HG03175 (cell line): ENCODE measurements around the gene RPS6KB2.
"Not testable (repeated sequence)": the region's sequence is repeated elsewhere in the genome, so short reads cannot be mapped to it uniquely, and the experiment has no call there.

Experiments
- ATAC-seq: cut with Tn5 transposase; IDR thresholded peaks from one replicate; pipeline ENCODE4 v1.9.1; 2021; ENCODE audit warnings: mild to moderate bottlenecking, moderate library complexity; ENCODE audit not compliant: unreplicated experiment

RPS6KB2 gene

GRCh38 chr11:67465189-67465510 is 36.9 kb downstream of the RPS6KB2 start:
- no peak for ATAC-seq

DNA sequence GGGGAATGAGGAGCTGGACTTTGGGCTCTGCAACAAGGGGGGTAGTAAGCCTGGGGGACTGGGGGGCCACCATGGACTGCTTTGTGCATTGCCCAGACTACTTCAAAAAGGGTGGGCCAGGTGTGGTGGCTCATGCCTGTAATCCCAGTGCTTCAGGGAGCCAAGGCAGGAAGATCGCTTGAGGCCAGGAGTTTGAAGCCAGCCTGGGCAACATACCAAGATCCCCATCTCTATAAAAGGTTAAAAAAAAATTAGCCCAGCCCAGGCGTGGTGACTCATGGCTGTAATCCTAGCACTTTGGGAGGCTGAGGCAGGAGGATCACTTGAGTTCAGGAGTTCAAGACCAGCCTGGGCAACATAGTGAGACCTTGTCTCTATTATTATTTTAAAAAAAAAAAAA is 37.2 kb downstream of the RPS6KB2 start:
- not testable (repeated sequence) for ATAC-seq

GRCh38 chr11:67466367-67466766 is 38.1 kb downstream of the RPS6KB2 start:
- ATAC-seq = no peak

- no peak for ATAC-seq
Observed at GRCh38 chr11:67466962-67467771, 38.9 kb downstream of the RPS6KB2 start.

- ATAC-seq = no peak
Observed at GRCh38 chr11:67468056-67468455, 39.8 kb downstream of the RPS6KB2 start.

- no peak for ATAC-seq
Observed at GRCh38 chr11:67468456-67468758, 40.1 kb downstream of the RPS6KB2 start.

DNA sequence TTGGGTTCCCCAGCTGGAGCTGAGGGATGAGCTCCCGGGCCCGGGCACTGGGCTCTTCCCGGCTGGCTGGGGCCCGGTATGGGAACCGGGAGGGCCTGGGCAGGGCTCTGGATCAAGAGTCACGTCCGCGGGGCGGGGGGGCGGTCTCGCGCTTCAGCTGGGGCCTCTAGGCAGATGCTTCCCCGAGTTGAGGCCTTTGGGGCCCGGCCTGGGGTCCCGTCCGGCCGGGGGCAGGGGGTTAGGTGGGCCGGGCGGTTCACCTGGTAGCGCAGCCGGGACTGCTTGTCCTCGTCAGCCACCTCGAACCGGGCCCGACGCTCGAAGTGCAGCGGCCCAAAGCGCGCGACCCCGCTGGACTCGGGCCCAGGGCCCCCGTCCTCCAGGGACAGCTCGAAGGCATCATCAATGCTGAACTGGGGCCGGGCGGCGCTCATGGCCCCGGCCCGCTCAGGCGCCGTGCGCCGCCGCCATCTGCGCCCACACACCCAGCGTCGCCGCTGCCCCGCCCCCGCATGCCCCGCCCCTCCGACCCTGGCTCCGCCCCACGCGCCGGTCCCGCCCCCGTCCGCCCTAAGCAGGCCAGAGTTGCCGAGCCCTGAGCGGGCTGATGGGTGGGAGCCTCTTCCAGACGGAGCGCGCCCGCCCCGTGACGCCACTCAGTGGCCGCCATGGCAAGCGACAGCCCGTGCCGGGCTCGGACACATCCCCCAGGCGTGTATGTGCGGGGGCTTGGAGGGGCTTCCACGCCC is 40.6 kb downstream of the RPS6KB2 start, which contains the start of gene TMEM134:
TMEM134 (minus strand) TSS at position 493 of the 749 bp plus-strand sequence; CDS start at position 434, 59 bp downstream.
- peak; percentile 72 for ATAC-seq

DNA sequence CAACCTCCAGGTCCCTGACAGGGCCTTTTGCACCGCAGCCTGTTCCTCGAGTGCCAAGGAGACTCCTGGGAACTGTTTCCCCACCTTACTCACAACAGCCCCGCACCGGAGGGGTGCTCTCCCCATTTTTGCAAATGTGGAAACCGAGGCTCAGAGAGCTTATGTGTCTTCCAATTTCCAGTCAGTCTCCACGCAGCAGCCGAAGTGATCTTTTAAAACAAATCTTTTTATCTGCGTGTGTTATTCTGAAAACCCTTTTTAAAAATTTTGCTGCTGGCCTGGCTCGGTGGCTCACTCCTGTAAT is 41.2 kb downstream of the RPS6KB2 start:
- ATAC-seq = no peak

GRCh38 chr11:67470337-67471002 is 42.2 kb downstream of the RPS6KB2 start:
- no peak for ATAC-seq

GRCh38 chr11:67472882-67473281 is 44.6 kb downstream of the RPS6KB2 start:
- ATAC-seq = no peak

- ATAC-seq = not testable (repeated sequence)
Observed at GRCh38 chr11:67476692-67477091, 48.4 kb downstream of the RPS6KB2 start.

GRCh38 chr11:67477344-67478050 is 49.2 kb downstream of the RPS6KB2 start:
- not testable (repeated sequence) for ATAC-seq

DNA sequence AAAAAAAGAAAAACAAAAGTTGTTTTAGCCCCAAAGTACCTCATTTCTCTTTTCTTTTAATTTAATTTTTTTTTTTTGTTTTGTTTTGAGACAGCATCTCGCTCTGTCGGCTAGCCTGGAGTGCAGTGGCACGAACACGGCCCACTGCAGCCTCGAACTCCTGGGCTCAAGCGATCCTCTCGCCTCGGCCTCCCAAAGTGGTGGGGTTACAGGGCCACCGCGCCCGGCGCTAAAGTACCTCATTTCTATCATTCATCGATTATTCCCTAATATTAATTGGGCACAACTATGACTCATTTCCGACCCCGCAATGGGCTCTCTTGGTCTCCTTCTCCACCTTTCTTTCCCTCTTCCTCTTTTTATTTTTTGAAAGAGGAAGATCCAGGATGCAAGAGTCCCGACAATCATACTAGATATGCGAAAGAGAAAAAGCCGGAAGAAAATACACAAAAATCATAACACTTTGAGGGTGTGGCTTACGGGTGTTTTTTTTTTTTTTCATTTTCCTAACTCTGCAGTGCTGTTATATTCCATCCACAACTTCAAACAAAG is 54.1 kb downstream of the RPS6KB2 start:
- ATAC-seq = peak; percentile 1

DNA sequence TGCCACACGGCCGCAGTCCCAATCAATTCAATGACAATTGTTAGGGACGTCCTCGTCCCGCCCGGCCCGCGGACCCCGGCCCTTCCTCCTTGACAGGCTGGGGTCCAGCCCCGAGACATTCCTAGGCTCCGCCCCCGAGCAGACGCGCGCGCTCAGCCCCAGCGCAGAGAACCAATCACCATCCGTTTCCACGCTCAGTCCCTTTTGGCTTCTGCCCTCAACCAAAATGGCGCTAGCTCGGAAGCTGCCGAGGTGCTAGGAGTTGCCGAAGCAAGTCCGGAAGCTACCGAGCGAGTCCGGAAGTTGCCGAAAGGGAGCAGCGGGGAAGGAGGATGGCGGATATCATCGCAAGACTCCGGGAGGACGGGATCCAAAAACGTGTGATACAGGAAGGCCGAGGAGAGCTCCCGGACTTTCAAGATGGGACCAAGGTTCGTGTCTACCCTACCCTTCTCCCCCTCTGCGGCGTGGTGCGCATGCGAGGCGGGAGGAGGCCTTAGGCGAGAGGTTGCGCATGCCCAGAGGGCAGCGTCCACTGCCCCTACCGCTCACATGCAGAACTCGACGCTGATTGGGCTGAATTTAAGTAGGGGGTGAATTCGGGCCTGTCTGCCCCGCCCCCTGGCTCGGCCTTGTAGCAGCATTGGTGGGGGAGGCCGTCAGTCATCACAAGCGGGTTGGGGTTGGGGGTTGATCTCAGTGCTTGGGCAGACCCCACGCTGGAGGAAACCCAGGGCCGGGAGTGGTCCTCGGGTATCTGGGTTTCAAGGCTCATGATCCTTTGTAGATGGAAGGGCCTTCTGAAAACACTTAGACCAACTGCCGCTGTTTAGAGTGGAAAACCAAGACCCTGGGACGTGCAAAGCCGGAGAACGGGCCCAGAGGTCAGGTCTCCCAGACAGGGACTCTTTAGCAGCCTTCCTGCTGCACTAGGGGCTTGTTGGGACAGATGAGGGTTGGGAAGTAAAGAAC is 54.8 kb downstream of the RPS6KB2 start, which contains the start of gene AIP:
AIP (plus strand) TSS at position 200 of the 972 bp plus-strand sequence; CDS start at position 333, 133 bp downstream.
- peak; percentile 68 for ATAC-seq

GRCh38 chr11:67483831-67484665 is 55.8 kb downstream of the RPS6KB2 start:
- no peak for ATAC-seq

GRCh38 chr11:67484847-67485311 is 56.6 kb downstream of the RPS6KB2 start:
- no peak for ATAC-seq
